Left kidney (tissue), 2 donors: ENCODE measurements around the gene SDHAF1. TPM values are rescaled to one million over a fixed set of nuclear protein-coding genes. Genes with fewer than 3 reads are reported as not detected.

Experiments
- DNase-seq: peaks from one replicate; pipeline ENCODE4 v3.0.0-alpha.2; 2013
- polyA plus RNA-seq: library from polyadenylated mRNA; unstranded; fragments of 120-200 nt; gene quantifications from one replicate; pipeline ENCODE4 v1.2.1, GENCODE V29; 2013; ENCODE audit not compliant: insufficient read length

The SDHAF1 gene
- polyA plus RNA-seq, 1 donor: 9.4 TPM

GRCh38 chr19:35986111-35986510 is 8.9 kb upstream of the SDHAF1 start:
- DNase-seq: no peak

DNA sequence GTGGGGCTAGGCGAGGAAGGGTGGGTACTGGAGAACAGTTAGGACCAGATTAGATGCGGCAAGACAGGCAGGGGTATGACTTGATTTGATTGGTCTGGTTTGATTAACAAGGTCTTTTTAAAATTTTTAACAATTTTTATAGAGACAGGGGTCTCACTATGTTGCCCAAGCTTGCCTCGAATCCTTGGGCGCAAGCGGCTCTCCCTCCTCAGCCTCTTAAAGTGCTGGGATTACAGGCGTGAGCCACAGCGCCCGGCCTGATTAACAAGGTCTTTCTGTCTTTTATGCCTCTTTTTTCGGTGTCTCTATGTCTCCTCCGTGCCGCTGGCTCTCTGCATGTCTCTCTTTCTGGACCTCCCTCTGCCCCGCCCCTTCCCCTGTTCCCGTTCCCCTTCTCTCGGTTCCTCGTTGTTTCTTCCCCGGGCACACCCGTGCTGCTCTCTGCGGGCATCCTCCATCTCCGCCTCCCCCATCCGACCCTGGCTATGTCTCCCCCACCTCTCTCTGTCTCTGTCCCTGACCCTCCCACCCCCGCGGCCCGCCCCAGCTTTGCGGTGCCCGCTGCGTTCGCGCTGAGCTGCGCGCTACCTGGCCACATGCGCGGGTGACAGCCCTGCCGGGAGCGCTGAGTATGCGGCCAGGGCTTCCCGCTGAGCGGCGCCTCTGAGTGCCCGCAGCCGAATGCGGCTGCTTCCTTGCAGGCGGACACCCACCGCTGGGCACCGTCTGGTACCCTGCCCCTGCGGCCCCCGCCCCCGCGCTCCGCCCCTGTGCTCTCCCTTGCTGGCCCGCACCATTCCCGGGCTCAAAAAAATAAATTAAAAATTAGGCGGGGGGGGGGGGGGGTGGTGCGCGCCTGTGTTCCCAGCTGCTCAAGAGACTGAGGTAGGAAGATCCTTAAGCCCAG is 8.1 kb upstream of the SDHAF1 start:
- DNase-seq: no peak

DNA sequence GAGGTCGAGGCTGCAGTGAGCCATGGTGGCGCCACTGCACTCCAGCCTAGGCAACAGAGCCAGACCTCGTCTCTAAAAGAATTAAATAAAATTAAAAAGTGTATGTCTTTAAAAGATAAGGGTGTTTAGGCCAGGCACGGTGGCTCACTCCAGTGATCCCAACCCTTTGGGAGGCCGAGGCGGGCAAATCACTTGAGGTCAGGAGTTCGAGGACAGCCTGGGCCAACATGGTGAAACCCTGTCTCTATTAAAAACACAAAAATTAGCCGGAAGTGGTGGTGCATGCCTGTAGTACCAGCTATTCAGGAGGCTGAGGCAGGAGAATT is 7.5 kb upstream of the SDHAF1 start:
- DNase-seq: no peak

- no peak for DNase-seq
Measured at GRCh38 chr19:35988824-35989223, 6.2 kb upstream of the SDHAF1 start.

DNA sequence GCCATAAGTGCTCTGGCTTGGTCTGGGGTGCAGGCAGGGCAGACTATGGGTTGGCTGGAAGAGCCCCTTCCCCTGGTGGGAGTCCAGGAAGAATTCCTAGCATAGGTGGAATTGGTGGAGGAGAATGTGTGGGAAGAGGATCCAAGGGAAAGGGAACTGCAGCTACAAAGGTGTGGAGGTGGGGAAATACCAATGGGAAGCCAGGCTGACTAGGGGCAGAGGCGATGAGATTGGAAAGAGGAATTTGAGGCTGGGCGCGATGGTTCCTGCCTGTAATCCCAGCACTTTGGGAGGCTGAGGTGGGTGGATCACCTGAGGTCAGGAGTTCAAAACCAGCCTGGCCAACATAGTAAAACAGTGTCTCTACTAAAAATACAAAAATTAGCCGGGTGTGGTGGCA is 4.8 kb upstream of the SDHAF1 start:
- no peak for DNase-seq

GRCh38 chr19:35990771-35991730 is 3.9 kb upstream of the SDHAF1 start:
- DNase-seq: no peak

DNA sequence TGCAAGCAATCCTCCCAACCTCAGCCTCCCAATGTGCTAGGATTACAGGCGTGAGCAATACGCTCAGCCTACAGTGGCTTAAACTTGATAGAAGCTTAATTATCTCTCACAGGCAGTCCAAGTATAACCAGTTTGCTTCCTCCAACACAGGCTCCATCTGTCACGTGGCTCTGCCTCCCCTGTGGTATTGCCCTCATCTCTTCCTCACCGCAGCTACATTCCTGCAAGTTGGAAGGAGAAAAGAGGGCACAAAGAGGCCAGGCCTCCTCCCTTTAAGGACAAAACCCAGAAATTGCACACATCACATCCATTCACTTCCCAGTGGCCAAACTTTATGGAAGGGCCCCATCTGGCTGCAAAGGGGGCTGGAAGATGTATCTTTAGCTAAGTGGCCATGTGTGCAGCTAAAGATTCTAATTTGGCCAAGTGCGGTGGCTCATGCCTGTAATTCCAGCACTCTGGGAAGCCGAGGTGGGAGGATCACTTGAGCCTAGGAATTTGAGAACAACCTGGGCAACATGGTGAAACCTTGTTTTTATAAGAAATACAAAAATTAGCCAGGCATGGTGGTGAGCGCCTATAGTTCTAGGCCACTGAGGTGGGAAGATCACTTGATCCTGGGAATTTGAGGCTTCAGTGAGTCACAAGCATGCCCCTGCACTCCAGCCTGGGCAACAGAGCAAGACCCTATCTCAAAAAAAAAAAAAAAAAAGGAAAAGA is 3.1 kb upstream of the SDHAF1 start:
- DNase-seq: no peak

DNA sequence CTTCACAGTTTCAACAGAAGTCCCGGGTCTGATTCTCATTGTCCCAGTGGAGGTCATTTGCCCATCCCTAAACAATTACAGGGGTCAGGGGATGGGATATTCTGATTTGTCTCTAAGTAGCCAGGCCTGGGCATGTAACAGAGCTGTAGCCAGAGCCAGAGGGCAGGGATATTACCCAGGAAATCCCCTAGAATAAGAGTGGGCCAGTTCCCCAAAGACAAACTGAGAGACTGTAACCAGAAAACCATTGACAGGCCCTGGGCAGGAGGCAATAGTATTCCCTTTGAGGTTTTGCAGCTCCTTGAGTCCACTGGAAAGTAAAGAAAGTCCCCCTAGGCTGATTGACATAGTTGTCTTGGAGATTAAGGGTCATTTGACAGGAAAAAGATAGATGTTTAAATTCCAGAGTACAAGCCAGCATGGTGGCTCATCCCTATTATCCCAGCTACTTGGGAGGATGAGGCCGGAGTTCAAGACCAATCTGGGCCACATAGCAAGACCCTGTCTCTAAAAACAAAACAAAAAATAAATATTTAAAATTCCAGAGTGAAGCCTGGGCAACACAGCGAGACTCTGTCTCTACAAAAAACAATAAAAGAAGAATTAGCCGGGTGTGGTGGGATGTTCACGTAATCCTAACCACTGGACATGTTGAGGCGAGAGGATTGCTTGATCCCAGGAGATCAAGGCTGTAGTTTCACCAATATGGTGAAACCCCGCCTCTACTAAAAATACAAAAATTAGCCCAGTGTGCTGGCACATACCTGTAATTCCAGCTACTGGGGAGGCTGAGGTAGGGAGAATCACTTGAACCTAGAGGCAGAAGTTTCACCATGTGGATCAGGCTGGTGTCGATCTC is 1.9 kb upstream of the SDHAF1 start:
- DNase-seq: no peak

DNA sequence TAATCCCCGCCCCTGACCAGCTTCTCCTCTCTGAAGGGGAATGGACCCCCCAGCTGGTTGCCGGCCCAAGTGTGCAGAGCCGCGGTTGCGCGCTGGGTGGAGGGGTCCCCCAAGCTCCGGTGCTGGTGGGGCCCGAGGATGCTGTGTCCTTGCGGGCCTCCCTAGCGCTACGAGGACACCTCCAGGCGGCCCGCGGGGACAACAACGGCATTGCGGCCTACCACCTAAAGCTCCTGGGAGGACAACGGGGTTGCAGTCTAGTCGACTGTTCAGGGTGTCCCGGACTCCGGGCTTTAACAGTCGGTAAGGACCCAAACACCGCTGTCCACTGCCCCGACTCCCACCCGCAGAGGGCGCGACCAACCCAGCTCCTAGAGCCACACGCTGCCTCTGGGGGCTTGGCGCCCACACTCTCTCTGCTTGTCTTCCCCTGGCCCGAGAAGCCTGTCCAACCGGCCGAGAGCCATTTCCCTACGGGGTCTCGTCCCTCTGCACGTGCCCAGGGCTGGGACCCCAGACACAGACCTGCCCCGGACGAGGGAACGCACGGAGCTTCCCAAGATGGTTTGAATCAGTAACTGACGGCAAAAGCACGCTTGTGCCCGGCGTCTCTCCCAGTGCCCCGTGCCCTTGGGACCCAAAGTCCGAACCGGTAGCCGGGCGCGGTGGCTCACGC is 927 bp upstream of the SDHAF1 start:
- no peak for DNase-seq

GRCh38 chr19:35996777-35997176 is 1.8 kb downstream of the SDHAF1 start:
- no peak for DNase-seq

- no peak for DNase-seq
Measured at GRCh38 chr19:36001605-36002004, 6.6 kb downstream of the SDHAF1 start.

GRCh38 chr19:36003284-36003683 is 8.3 kb downstream of the SDHAF1 start:
- DNase-seq: no peak

GRCh38 chr19:36006955-36007354 is 12.0 kb downstream of the SDHAF1 start:
- no peak for DNase-seq

DNA sequence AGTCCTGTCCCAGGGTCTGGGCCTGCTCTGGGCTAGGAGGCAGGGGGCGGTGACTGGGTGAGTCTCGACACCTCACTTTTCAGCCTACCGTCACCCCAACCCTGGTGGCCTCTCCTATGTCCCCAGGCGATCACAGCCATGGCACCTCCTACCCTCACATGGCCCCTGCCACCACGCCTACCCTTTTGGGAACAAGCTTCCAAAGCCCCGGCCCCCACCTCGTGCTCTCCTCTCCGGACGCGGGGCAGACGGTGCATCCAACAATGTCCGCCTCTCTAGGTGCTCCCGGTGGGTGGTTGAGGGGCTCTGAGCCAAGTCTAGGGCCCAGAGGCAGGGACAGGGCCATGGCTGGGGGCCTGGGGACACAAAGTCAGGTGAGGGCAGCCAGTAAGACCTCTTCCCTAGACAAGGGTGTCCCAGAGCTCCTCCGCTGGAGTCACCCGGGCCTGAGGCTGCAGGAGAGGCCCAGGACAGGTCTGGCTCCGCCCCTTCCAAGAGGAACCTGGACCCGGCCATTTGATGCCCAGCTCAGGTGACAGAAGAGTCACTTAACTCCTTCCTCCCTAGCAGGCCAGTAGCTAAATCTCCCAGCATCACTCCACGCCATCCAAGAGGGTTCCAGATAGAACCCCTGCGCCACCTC is 13.5 kb downstream of the SDHAF1 start, which contains the start of gene SYNE4:
Gene SYNE4, minus strand, starts transcription at position 478 of the 643 bp plus-strand sequence. Its CDS starts 132 bp downstream, at position 346.
- DNase-seq: peak; percentile 68

DNA sequence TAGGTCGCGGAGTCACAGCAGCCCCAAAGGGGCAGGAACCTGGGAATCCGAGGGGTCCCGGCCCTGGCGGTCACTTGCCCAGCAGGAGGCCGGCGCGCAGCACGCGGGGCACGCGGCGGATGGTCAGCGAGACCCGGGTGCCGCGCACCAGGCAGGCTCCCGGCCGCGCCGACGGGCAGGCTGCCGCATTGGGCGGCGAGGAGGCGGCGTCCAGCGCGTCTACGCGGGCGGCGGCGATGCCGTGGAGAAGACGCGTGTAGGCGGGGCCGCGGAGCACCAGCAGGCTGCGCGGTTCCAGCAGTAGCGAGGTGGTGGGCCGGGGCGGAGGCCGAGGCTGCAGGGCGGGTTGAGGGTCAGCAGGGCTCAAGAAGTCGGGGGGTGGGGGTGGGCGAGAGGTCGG is 14.2 kb downstream of the SDHAF1 start:
- no peak for DNase-seq

GRCh38 chr19:36009633-36010379 is 14.8 kb downstream of the SDHAF1 start:
- DNase-seq: no peak

GRCh38 chr19:36010402-36010801 is 15.4 kb downstream of the SDHAF1 start:
- DNase-seq: no peak

DNA sequence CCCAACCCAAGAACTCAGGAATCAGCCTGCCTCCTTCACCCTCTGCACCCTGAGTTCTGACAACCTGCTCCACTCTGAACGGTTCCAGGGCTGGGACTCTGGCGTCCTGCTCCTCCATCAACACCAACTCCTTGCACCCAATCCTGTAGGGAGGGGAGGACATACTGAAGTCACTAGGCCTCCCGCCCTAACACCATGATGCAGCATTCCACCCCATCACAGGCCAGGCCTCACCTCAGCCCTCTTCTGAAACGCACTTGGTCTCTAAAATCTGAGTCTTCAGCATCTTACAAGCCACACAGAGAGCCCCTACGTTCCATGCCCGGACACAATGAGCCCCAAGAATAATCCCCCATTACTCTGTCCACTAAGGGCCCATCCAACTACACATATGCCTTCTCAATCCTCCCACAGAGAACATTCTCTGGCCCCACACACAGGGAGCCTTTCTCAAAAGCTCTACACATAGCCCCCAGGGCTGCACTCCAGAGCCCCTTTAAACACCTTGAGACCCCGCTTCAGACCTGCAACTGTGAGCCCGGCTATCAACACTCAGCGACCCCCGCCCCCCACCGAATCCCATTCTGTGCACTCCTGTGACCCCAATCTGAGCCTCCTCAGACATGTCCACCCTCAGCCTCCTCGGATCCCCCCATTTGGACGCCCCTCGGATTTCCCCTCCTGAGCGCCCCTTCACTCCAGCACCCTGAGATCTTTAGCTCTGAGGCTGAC is 18.5 kb downstream of the SDHAF1 start:
- no peak for DNase-seq
